ENCODE results near the gene SEMA4D.
A peak's percentile ranks its signal among the peaks of the same experiment; 100 is the strongest.

The SEMA4D gene

GRCh38 chr9:89408628-89409101, 89.2 kb downstream of the SEMA4D start:
- peak; percentile 65 for DNase-seq

- no peak for DNase-seq
These were observed 90.8 kb downstream of the SEMA4D start for GRCh38 chr9:89407070-89407469.

- no peak for DNase-seq
These were observed 92.1 kb downstream of the SEMA4D start for GRCh38 chr9:89405826-89406225.

GRCh38 chr9:89404074-89404473, 93.8 kb downstream of the SEMA4D start:
- DNase-seq = no peak

GRCh38 chr9:89402695-89403427, 95.1 kb downstream of the SEMA4D start:
- no peak for DNase-seq

GRCh38 chr9:89400403-89401116, 97.4 kb downstream of the SEMA4D start:
- no peak for DNase-seq

- no peak for DNase-seq
These were observed 99.3 kb downstream of the SEMA4D start for GRCh38 chr9:89398621-89399020.

GRCh38 chr9:89397471-89397870, 100.4 kb downstream of the SEMA4D start:
- DNase-seq = no peak

- no peak for DNase-seq
These were observed 101.8 kb downstream of the SEMA4D start for GRCh38 chr9:89395931-89396710.

GRCh38 chr9:89394412-89394811, 103.5 kb downstream of the SEMA4D start:
- no peak for DNase-seq

- DNase-seq = no peak
These were observed 106.3 kb downstream of the SEMA4D start for GRCh38 chr9:89391585-89391984.

GRCh38 chr9:89390578-89391116, 107.3 kb downstream of the SEMA4D start:
- no peak for DNase-seq

GRCh38 chr9:89390068-89390555, 107.8 kb downstream of the SEMA4D start:
- no peak for DNase-seq

GRCh38 chr9:89388868-89389177, 109.1 kb downstream of the SEMA4D start:
- DNase-seq = no peak

- DNase-seq = no peak
These were observed 109.6 kb downstream of the SEMA4D start for GRCh38 chr9:89388084-89388867.

GRCh38 chr9:89387197-89387849, 110.6 kb downstream of the SEMA4D start:
- no peak for DNase-seq

- DNase-seq = no peak
These were observed 111.1 kb downstream of the SEMA4D start for GRCh38 chr9:89386797-89387196.

- DNase-seq = no peak
These were observed 111.7 kb downstream of the SEMA4D start for GRCh38 chr9:89386206-89386605.

GRCh38 chr9:89384783-89385182, 113.1 kb downstream of the SEMA4D start:
- DNase-seq = no peak

- no peak for DNase-seq
These were observed 114.1 kb downstream of the SEMA4D start for GRCh38 chr9:89383721-89384300.

GRCh38 chr9:89383030-89383720, 114.7 kb downstream of the SEMA4D start:
- no peak for DNase-seq
